ENCODE data around the gene CEMIP2.

CEMIP2 gene

DNA sequence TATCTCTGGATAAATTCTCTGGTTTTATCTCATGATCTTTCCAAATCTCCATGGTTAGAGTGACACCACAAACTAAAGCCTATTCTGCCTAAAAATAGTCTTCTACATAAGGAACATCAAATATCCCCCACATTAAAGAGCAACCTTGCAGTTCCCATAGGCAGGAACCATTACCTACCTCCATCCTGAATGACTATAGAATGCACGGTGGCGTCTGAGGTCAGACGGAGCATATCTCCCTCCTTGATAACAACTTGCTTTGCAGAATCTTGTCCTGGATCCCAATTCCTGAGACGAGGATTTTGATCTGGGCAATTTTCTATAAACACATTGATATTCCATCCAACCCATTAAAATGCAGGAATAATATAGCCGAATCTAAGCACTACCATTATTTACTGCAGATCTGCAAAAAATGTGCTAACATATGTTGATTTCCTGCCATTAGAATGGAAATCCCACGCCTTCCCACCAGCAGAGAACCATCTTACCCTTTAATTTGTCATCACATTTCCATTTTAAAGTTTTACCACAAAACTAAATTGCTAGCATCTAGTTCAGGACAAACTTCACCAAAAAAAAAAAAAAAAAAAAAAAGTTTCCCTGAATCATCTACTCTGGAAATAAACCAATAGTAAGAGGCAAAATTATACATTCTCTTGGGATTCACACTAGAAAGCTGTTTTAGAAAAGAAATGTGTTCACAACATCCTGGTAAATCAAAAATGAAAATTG is 22.1 kb downstream of the CEMIP2 start:
- no peak for DNase-seq (ENCODE audit: low read depth)

DNA sequence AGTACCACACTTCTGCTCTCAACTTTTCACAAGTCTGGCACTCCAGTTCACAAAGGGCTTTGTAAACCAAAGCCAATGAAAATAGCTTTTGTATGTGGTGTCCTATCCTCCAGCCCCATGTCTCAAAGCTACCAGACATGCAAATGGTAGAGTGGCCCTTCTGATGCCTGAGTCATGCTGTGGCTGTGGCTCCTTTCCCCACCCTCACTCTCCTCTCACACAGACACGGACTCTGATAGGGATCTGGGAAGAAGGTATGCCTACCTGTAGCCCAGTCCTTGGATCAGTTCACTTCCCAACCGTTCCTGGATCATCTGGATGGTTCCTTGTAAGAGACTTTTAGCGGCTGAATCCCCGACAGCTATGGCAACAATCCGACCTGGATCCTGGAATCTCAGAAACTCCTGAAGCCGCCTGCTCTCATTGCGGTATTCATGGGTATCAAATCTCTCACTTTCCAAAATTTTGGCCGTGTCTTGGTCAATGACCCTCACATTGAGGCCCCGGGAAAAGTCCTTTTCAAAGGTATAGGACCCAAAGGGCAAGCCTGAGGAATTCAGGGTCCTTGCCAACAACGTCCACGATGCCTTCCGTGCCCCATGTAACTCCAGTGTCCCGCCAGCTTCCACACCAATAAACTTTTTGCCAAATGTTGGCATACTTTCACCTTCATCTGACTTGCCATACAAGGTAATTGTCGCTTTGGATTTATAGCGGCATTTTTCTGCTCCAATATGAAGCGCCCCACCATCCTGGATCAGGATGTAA is 23.4 kb downstream of the CEMIP2 start:
- DNase-seq (ENCODE audit: low read depth) = no peak

DNA sequence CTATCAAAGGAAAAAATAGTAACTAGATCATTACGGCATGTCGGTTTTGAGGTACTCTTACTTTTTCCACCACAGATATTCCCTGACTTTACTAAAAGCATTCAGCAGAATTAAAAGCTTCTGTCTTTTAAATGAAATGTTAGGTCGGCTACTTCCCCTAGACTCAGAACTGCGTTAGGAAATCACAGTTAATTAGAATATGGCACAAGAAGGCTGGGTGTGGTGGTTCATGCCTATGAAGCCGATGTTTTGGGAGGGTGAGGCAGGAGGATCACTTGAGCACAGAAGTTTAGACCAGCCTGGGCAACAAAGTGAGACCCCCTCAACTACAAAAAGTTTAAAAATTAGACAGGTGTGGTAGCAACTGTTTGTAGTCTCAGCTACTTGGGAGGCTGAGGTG is 24.4 kb downstream of the CEMIP2 start:
- no peak for DNase-seq (ENCODE audit: low read depth)

DNA sequence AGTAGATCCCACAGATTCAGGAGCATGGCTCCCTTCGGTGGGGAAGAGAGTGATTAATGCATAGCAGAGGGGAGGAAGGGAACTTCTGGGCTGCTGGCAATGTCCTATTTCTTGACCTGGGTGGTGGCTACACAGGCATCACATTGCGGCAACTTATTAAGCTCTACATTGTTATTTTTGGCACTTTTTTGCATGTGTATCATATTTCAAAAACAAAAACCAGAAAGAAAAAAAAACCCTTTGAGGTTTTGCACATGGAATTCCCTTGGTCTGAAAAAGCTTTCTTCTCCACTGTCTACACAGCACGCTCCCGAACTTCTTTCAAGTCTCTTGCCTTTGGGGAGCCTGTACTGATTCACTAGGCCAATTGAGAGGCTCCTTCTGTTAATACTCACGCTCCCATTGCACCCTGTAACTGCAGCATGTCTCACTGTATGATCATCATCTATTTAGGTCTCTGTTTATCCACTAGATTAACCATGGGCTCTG is 25.1 kb downstream of the CEMIP2 start:
- no peak for DNase-seq (ENCODE audit: low read depth)

DNA sequence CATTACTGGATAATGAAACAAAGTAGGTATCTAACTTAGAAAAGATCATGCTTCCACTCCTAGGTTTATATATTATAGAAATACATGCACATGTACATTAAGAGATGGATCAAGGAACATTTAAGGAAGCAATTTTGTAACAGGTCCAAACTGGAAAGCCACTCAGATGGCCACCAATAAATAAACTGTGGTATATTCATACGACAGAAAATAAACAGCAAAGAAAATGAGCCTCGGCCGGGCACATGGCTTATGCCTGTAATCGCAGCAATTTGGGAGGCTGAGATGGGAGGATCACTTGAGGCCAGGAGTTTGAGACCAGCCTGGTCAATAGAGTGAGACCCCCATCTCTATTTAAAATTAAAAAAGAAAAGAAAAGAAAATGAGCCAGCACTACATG is 25.6 kb downstream of the CEMIP2 start:
- DNase-seq (ENCODE audit: low read depth) = no peak

DNA sequence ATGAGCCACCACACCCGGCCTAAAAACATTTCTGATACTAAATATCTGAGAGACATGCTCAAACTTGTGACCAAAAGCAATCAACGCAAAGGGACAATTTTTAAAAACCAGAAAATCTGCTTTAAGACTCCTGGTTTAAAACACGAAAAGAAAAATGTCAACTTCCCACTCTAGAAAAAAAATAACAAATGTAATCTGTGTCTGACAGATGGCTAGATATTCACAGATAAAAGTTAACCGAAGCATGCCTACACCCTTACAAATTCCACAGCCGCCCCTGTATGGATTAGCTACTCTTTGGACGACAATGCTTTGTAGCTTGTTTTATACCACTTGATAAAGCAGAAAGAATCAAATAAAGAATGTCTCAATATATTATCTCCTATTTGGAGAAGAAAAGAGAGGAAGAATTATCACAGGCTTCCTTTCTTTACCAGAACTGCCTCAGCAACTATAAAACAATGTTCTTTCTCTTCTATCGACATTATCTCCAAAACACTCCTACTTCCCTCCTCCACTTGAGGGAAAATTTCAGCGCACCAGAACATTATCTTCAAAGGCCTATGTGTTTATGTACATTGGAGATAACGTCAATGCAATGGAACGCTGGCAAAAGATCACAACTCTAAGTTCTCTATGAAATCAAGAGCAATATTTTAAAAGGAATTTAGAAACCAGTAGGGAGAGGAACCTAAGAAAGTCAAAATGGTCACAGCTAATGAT is 26.2 kb downstream of the CEMIP2 start:
- DNase-seq (ENCODE audit: low read depth) = no peak

DNA sequence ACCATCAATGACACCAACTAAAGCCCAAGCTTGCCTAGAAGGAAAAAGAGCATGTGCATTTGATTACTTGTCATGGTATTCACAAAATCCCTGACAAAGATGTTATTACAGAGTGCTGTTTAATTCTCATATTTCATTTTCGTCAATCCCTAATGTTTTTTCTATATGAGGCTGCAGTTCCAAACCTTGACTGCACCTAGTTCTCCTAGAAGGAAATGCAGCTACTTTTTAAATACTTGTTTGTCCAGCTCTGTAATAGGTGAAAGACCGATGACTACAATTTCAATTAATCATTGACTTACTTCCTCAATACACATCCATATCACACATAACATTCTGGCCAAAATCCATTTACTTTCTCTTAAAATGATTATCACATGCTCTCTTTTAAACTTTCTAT is 28.1 kb downstream of the CEMIP2 start:
- no peak for DNase-seq (ENCODE audit: low read depth)

DNA sequence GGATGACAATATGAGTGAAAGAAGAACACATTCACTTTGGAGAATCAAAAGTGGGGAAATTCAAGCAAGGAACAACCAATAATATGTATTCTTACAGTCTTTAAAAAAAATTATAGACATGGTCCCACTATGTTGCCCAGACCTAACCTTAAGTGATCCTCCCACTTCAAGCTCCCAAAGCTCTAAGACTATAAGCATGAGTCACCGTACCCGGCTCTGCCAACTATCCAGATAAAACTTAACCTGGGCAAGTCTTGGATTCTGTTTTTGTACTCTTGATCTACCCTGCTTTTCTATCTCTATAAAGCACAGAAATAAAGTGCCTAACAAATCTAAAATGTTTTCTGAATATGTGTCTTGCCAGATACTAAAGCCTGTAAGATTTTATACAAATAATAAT is 30.9 kb downstream of the CEMIP2 start:
- DNase-seq (ENCODE audit: low read depth) = no peak

DNA sequence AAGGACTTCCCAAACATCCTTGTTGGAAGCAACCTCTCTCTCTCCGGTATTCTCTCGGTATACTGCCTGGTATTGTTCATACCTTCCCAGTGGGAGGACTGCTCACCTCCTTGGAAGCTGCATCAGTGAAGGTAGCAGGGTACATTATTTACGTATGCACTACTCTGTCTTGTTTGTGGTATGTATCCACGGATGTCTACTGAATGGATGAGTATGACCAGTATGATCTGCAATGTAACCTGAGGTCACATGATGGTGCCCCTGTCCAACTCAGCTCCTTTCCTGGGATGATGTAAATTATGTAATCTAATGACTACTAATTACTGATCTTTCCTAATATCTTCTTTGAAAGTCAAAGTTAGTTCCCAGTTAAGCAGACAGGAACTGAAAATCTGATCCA is 32.1 kb downstream of the CEMIP2 start:
- no peak for DNase-seq (ENCODE audit: low read depth)

DNA sequence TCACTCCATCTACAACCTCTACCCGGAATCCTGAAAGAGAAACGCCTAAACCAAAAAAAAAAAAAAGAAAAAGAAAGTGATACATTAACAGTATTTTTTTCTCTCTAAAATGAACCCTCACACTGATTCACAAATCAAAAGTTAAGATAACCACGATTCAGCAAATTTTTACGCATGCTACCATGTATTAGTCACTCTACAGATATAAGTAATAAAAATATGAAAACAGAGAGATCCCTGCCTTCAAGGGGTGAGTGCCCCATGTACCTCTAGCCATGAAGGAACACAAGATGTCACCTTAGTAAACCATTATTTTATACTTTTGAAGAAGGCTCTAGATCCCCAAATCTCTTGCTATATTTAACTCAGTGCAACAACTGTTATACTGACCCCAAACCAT is 33.4 kb downstream of the CEMIP2 start:
- no peak for DNase-seq (ENCODE audit: low read depth)

DNA sequence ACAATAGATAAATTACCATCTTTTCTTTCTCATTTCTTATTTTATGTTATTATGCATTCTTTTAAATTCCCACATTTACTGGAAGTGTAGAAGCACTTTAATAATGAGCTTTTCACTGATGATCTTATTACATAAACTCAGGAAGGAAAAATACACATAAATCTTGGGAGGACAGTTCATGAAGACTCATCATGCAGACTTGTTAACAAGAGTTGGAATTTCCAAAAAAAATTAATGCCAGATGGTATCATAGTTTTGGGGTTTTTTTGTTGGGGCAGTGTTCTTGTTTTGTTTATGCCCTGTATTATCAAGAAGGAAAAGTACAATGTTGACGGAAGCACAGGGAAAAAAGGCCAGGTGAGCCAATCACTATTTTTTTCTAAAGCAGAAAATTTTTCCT is 35.1 kb downstream of the CEMIP2 start:
- no peak for DNase-seq (ENCODE audit: low read depth)

DNA sequence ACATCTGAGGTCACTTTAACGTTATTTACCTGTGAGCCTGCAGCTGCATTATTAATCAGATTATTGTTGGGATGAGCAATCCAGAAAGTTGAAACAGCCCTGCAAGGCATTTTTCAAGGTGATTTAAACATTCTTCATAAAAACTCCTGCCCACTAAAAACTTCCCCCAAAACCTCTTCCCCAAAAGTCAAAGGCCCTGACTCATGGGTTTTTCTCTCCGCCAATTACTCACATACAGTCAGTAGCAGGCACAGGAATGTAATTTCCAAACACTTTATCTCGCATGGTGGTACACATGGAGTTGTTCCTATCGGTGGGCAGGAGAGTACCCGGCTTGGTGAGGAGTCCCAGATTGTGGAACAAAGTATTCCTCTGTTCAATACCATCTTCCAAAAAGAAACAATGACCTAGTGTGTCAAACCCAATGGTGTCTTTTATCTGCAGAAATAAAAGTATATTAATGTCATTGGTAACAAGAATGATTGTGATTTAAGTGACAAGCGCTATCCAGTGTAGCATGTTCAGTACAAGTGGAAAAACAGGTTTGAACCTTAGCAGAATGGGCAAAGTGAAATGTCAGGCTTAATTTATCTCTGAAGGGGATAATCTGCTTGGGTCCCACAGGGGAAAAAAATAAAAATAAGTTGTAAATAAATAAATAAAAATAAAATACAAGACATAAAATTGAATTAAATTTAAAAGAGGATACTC is 38.3 kb downstream of the CEMIP2 start:
- DNase-seq (ENCODE audit: low read depth) = no peak

DNA sequence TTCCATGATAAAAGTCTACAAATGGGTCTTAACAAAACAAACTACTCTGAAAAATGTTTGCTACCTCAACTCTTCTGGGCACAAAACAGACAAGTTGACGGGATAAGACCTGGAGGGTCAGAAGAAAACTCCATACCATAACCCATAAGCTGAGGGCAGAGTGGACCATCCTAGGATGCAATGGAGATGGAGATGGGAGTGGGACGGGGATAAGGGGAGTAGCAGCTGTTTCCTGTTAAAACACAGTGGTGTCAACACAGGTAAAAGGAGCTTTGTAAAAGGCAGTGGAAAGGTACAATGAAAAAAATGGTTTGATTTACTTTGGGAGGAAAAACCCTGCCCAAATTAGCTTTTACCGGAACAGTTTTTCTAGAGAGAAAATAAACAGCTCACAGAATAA is 41.6 kb downstream of the CEMIP2 start:
- no peak for DNase-seq (ENCODE audit: low read depth)

DNA sequence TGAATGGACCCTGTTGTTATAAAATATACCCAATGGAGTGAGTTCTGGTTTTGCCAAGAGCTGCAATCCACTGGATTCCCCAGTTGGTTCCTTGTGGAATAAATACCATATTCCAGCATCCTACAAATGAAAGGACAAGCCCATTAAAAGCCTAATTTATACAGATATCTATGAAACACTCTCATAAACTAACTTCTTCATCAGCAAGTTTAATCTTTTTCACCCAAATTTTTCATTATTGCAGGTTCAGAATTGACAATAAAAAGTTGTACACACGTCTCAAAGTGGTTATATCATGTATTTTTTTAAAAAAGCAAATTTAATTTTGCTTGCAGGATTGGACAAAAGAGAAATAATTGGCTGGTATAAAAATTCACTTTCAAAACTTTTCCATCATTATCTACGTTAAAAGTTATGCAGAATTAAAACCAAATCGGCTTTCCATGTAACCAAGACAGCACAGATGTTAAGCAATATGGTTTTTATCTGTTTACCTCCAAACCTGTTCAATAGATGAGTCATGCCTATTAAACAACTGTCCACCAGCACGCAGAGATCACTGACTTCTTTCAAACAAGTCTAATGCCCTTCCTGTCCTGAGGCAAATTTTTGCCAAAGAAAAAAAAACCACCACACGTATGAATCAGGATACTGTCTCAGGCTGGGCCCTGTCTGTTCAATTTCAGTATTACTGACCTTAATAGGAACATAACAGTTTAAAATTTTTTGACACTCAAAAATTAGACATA is 42.5 kb downstream of the CEMIP2 start:
- DNase-seq (ENCODE audit: low read depth) = no peak

DNA sequence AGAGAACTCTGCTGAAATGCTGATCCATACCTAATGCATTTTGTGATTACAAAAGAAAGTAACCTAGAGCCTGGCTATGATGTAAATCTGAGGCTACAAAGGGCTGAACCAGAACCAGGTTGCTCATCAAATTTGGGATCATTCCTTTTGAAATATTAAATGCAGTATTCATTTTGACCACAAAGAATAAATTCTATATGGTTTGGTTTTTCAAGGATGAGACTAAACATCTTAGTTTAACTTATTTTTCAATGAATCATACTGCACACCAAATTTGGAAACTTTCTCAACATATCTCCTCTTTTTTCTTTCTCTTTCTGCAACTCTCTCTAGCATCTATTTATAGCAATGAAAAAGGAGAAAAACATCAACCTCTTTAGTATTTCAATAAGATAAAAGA is 46.5 kb downstream of the CEMIP2 start:
- DNase-seq (ENCODE audit: low read depth) = no peak

DNA sequence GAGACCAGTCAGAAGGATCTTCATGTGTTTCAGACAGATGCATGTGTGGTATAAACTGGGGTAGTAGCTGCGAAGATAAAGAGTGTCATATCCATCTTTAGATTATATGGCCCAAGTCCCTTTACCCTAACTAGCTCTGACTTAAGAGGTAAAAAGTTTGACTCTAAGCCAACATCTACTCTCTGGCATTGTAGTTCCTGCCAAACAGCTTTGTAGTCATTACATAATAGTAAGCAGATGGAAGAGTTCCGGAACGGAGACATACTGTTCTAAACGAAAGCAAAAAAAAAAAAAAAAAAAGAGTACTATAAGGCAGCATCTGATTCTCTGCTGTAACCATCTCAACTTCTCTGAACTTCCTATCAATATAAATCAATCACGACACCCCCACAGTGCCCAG is 48.8 kb downstream of the CEMIP2 start:
- no peak for DNase-seq (ENCODE audit: low read depth)

DNA sequence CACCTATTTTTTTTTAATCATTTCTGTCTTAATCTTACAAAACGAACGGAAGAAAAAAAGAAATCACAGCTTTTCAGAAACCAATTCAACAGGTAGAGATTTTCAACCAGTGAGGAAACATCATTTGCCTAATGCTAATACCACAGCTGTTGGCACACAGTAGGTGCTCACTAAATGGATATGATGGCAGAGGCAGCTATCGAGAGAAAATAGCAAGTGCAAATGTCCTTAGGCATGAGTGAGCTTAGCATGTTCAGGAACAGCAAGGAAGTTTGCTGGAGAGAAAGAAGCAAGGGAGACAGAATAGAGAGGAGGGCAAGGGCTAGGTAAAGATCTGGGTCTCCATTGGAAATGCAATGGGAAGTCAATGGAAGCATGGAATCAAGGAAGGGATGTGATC is 49.2 kb downstream of the CEMIP2 start:
- DNase-seq (ENCODE audit: low read depth) = no peak

DNA sequence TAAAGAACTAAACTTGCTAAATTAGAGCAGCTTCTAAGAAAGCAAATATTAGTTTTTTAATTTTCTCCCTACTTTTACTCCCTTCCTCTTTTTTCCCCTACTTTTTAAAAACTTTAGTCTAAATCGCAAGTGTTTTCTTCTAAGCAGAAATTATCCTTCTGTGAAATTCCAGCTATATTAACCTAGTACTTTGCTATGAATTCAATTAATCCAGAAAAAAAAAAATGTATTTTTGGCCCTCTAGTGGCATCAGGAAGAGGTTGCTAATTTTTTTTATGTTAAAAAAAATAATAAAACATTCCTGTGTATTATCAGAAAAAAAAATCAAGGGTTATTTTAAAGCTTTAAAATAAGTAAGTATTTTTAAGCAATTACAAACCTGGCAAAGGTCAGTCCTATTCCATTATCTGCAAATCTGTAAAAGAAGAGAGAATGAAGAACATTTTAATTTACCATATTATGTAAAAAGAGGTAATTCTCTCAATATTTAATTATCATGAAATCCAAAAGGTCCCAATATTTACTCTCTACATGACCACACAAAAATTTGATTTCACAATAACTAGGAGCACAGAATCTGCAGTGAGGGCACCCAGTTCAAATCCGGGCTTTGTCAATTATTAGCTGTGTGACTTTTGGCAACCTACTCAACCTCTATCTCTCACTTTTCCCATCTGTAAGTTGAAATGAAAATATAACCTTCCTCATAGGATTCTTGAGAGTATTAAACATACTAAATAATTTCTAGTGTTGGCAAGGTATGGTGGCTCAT is 52.0 kb downstream of the CEMIP2 start:
- DNase-seq (ENCODE audit: low read depth) = no peak

DNA sequence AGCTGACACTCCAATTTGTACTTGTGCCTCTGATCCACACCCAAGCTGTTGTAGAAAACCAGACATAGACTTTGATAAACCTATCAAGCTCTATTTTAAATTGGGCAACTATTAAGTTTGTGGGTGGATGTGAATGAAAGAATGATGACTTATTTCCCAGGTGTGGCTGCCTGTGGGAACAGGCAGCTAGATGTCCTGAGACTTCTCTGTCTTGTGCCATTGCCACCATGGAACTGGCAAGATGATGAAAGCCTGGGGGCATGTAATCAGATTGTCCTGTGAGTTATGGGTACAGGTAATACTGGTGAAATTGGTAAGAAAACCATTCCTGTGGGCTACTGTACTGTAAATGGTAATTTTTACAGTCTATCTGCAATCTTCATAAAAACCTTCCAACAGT is 57.5 kb downstream of the CEMIP2 start:
- DNase-seq (ENCODE audit: low read depth) = no peak

DNA sequence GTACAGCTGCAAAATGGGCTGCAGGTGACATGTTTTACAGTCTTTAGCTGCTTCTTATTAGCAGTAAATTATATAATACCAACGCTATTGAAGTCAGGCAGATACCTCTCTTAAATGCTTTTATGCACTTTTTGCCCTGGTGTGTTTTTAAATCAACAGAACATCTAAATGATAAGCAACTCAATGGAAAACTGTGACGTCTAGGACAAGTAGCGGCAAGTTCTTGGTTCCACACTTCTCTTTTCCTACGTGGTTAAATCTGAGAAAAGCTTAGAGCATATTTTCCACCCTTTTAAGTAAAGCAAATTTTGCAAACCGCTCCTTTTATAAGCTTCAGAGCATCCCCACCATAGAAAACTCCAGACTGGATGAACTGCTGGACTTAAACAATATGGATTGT is 58.1 kb downstream of the CEMIP2 start:
- no peak for DNase-seq (ENCODE audit: low read depth)

DNA sequence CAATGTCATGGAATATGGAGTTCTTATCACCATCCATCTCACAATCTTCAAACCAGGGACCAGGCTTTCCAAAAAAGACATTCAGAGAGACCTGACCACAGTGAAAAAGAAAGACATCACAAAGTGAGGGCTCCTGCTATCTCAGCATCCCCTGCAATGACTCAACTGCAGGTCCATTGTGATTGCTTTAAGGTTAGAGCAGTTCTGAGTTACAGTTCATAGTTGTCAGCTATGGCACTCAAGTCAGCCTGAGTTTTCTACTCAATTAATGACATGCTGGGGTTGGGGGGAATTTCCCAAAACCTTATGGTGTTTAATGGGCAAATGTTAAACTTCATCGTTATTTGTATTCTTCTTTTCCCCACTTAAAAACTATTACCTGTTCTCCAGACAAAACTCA is 58.9 kb downstream of the CEMIP2 start:
- DNase-seq (ENCODE audit: low read depth) = no peak
